Lower leg skin (tissue), 4 donors: ENCODE data around the gene SEMA6A. TPM values are rescaled to one million over a fixed set of nuclear protein-coding genes. Genes with fewer than 3 reads are reported as not detected.
"Not testable (repeated sequence)": the region's sequence is repeated elsewhere in the genome, so short reads cannot be mapped to it uniquely, and the experiment has no call there.

Source experiments
- DNase-seq, 2 donors: peaks; one replicate each; pipeline ENCODE4 v3.0.0-alpha.2; 2019; ENCODE audit warnings: low spot score in 2 of 2
- H3K4me3 ChIP-seq: fragments of 200-600 bp; sonication (generic); 2 replicates; pipeline ENCODE4 v1.5.1; 2017; ENCODE audit warnings: mild to moderate bottlenecking, low read depth; ENCODE audit not compliant: poor library complexity, severe bottlenecking
- CTCF ChIP-seq, 3 donors: fragments of 450-650 bp; IDR thresholded peaks; one replicate each; pipeline ENCODE4 v1.5.1; 2016; ENCODE audit warnings: antibody characterized with exemption in 3 of 3, mild to moderate bottlenecking in 3 of 3, moderate library complexity in 2 of 3
- POLR2A ChIP-seq, 2 donors: fragments of 450-650 bp; IDR thresholded peaks; one replicate each; pipeline ENCODE4 v1.6.1; 2016 to 2017; ENCODE audit warnings: antibody characterized with exemption in 2 of 2, mild to moderate bottlenecking in 1 of 2, moderate library complexity in 1 of 2
- WGBS, 2 donors: methylation state at CpG; one replicate each; pipeline ENCODE4 v1.1.5; 2018; 5-methylcytosine and 5-hydroxymethylcytosine counted together
- intact Hi-C: fragments of 100-400 bp; cut with DNase I; formaldehyde crosslinking; loops from one replicate; pipeline ENCODE4 v1.15.0; 2023; ENCODE audit warnings: low total_unique reads
- total RNA-seq, 4 donors: library from RNA; depleted of rRNA; stranded (reverse); fragments of >200 nt; gene quantifications; one replicate each; pipeline ENCODE4 v1.1.0, GENCODE V29; 2016

Gene SEMA6A
- total RNA-seq, 4 donors from 2014 or later = 7.0 to 21.8 (median 10.1) TPM

GRCh38 chr5:116553366-116553765 lies 21.3 kb downstream of the SEMA6A start:
- H3K4me3 ChIP-seq = no peak overlapping the region
- no peak for TF ChIP-seq POLR2A (IDR thresholded peaks at IDR 0.05)
- no peak for TF ChIP-seq CTCF (IDR thresholded peaks at IDR 0.05)
- 83 to 88% methylated on average over 4 of the region's 4 CpGs for WGBS, 2 donors
- intact Hi-C loops = no loop called here
- no peak for DNase-seq

- intact Hi-C loops = no loop called here
- no peak overlapping the region for H3K4me3 ChIP-seq
- no peak for TF ChIP-seq CTCF (IDR thresholded peaks at IDR 0.05)
- no peak for TF ChIP-seq POLR2A (IDR thresholded peaks at IDR 0.05)
- DNase-seq = no peak
These were observed 24.5 kb downstream of the SEMA6A start for GRCh38 chr5:116550082-116550481.

GRCh38 chr5:116546743-116547124 lies 27.9 kb downstream of the SEMA6A start:
- DNase-seq = no peak
- WGBS, 2 donors = 93 to 95% methylated on average over 1 of the region's 1 CpG
- intact Hi-C loops = no loop called here
- no peak overlapping the region for H3K4me3 ChIP-seq
- no peak for TF ChIP-seq POLR2A (IDR thresholded peaks at IDR 0.05)
- no peak for TF ChIP-seq CTCF (IDR thresholded peaks at IDR 0.05)

- DNase-seq = no peak
- WGBS, 2 donors = 94 to 95% methylated on average over 1 of the region's 1 CpG
- intact Hi-C loops = no loop called here
- TF ChIP-seq POLR2A (IDR thresholded peaks at IDR 0.05) = no peak
- no peak for TF ChIP-seq CTCF (IDR thresholded peaks at IDR 0.05)
- no peak overlapping the region for H3K4me3 ChIP-seq
These were observed 28.4 kb downstream of the SEMA6A start for GRCh38 chr5:116546033-116546742.

- DNase-seq, H3K4me3 ChIP-seq, intact Hi-C loops: not testable (repeated sequence)
- WGBS, 2 donors = 92 to 94% methylated on average over 6 of the region's 6 CpGs
These were observed 29.2 kb downstream of the SEMA6A start for GRCh38 chr5:116545465-116545864.

GRCh38 chr5:116544531-116545241 lies 29.9 kb downstream of the SEMA6A start:
- WGBS, 2 donors = 98 to 99% methylated on average over 3 of the region's 3 CpGs
- DNase-seq = no peak
- intact Hi-C loops = no loop called here
- no peak for TF ChIP-seq CTCF (IDR thresholded peaks at IDR 0.05)
- H3K4me3 ChIP-seq = no peak overlapping the region
